ENCODE data around the gene TNPO1.

The TNPO1 gene

GRCh38 chr5:72940082-72940481, 123.6 kb downstream of the TNPO1 start:
- Histone ChIP-seq H3K4me3 (ENCODE audit: low read length) (no peak overlapping the region), H3K4me2 (ENCODE audit: low read depth, low read length) (no peak overlapping the region), H3K79me2 (ENCODE audit: low read length) (no peaks in the 10 kb centered on the region)

GRCh38 chr5:72943307-72943706, 126.8 kb downstream of the TNPO1 start:
- Histone ChIP-seq H3K9me3 (replicated peaks; ENCODE audit: insufficient read depth, low read length) (no peaks in the 10 kb centered on the region), H2AFZ (ENCODE audit: low read length) (no peak overlapping the region), H3K79me2 (ENCODE audit: low read length) (no peaks in the 10 kb centered on the region), H3K27ac (ENCODE audit: low read length) (no peak overlapping the region), H3K9ac (ENCODE audit: low read length) (no peak overlapping the region), H3K27me3 (replicated peaks; ENCODE audit: insufficient read depth, low read length) (no peaks in the 10 kb centered on the region), H3F3A (ENCODE audit: insufficient read depth, low read length) (no peaks in the 10 kb centered on the region), H3K4me2 (ENCODE audit: low read depth, low read length) (no peak overlapping the region), H3K4me3 (ENCODE audit: low read length) (no peak overlapping the region), H3K4me1 (ENCODE audit: low read length) (no peaks in the 10 kb centered on the region), H3K36me3 (replicated peaks; ENCODE audit: insufficient read depth, low read length) (no peaks in the 10 kb centered on the region), H4K20me1 (ENCODE audit: insufficient read depth, low read length) (no peaks in the 10 kb centered on the region), H3K9me2 (replicated peaks; ENCODE audit: insufficient read depth, low read length) (no peaks in the 10 kb centered on the region)
- no peak for DNase-seq
- TF ChIP-seq EZH2 (optimal IDR thresholded peaks at IDR 0.05; ENCODE audit: low read depth, low read length) (no peak), EZH2phosphoT487 (IDR thresholded peaks at IDR 0.05; ENCODE audit: low read length) (no peak), CTCF (IDR thresholded peaks at IDR 0.05; ENCODE audit: low read length) (no peak)

More at GRCh38 chr5:72940082-72940481, 123.6 kb downstream of the TNPO1 start:
- no peaks in the 10 kb centered on the region for H3K9me3 ChIP-seq (replicated peaks; ENCODE audit: insufficient read depth, low read length)
- H3K27ac ChIP-seq (ENCODE audit: low read length): no peak overlapping the region
- H2AFZ ChIP-seq (ENCODE audit: low read length): no peak overlapping the region
- no peaks in the 10 kb centered on the region for H3K9me2 ChIP-seq (replicated peaks; ENCODE audit: insufficient read depth, low read length)
- no peaks in the 10 kb centered on the region for H3K27me3 ChIP-seq (replicated peaks; ENCODE audit: insufficient read depth, low read length)
- no peaks in the 10 kb centered on the region for H3F3A ChIP-seq (ENCODE audit: insufficient read depth, low read length)
- TF ChIP-seq EZH2 (optimal IDR thresholded peaks at IDR 0.05; ENCODE audit: low read depth, low read length) (no peak), CTCF (IDR thresholded peaks at IDR 0.05; ENCODE audit: low read length) (no peak), EZH2phosphoT487 (IDR thresholded peaks at IDR 0.05; ENCODE audit: low read length) (no peak)
- H3K36me3 ChIP-seq (replicated peaks; ENCODE audit: insufficient read depth, low read length): no peaks in the 10 kb centered on the region
- H4K20me1 ChIP-seq (ENCODE audit: insufficient read depth, low read length): no peaks in the 10 kb centered on the region
- no peak overlapping the region for H3K9ac ChIP-seq (ENCODE audit: low read length)
- DNase-seq: no peak
- no peaks in the 10 kb centered on the region for H3K4me1 ChIP-seq (ENCODE audit: low read length)

- no peak overlapping the region for H2AFZ ChIP-seq (ENCODE audit: low read length)
- no peaks in the 10 kb centered on the region for H3K36me3 ChIP-seq (replicated peaks; ENCODE audit: insufficient read depth, low read length)
- H3K9me2 ChIP-seq (replicated peaks; ENCODE audit: insufficient read depth, low read length): no peaks in the 10 kb centered on the region
- H3K27me3 ChIP-seq (replicated peaks; ENCODE audit: insufficient read depth, low read length): no peaks in the 10 kb centered on the region
- DNase-seq: no peak
- H4K20me1 ChIP-seq (ENCODE audit: insufficient read depth, low read length): no peaks in the 10 kb centered on the region
- no peaks in the 10 kb centered on the region for H3K9me3 ChIP-seq (replicated peaks; ENCODE audit: insufficient read depth, low read length)
- no peaks in the 10 kb centered on the region for H3F3A ChIP-seq (ENCODE audit: insufficient read depth, low read length)
- no peak overlapping the region for H3K4me2 ChIP-seq (ENCODE audit: low read depth, low read length)
- no peak overlapping the region for H3K9ac ChIP-seq (ENCODE audit: low read length)
- no peaks in the 10 kb centered on the region for H3K4me1 ChIP-seq (ENCODE audit: low read length)
- TF ChIP-seq EZH2 (optimal IDR thresholded peaks at IDR 0.05; ENCODE audit: low read depth, low read length) (no peak), CTCF (IDR thresholded peaks at IDR 0.05; ENCODE audit: low read length) (no peak)
- no peak overlapping the region for H3K4me3 ChIP-seq (ENCODE audit: low read length)
- H3K79me2 ChIP-seq (ENCODE audit: low read length): no peaks in the 10 kb centered on the region
- H3K27ac ChIP-seq (ENCODE audit: low read length): no peak overlapping the region
Observed at GRCh38 chr5:72947498-72947897, 131.0 kb downstream of the TNPO1 start.
